Mucosa of stomach (tissue), 1 donor: ENCODE data around the gene SPATA3.

Experiments used
- H3K27me3 ChIP-seq: one replicate; pipeline ENCODE4 v1.7.0; 2013; ENCODE audit warnings: mild to moderate bottlenecking, low read length; ENCODE audit not compliant: control insufficient read depth, insufficient read depth
- H3K36me3 ChIP-seq: one replicate; pipeline ENCODE4 v1.7.0; 2013; ENCODE audit warnings: low read length; ENCODE audit not compliant: control insufficient read depth, insufficient read depth
- H3K4me1 ChIP-seq: one replicate; pipeline ENCODE4 v1.7.0; 2013; ENCODE audit warnings: mild to moderate bottlenecking, low read length; ENCODE audit not compliant: control insufficient read depth, insufficient read depth
- H3K4me3 ChIP-seq: one replicate; pipeline ENCODE4 v1.7.0; 2013; ENCODE audit warnings: low read length
- H3K9ac ChIP-seq: one replicate; pipeline ENCODE4 v1.7.0; 2013; ENCODE audit warnings: mild to moderate bottlenecking, low read length, moderate library complexity
- H3K9me3 ChIP-seq: one replicate; pipeline ENCODE4 v1.7.0; 2013; ENCODE audit warnings: mild to moderate bottlenecking, low read length, moderate library complexity; ENCODE audit not compliant: control insufficient read depth
- donor health status: Pancreatic carcinoma.

The SPATA3 gene

GRCh38 chr2:230987137-230988020, 8.5 kb upstream of the SPATA3 start:
- no peaks in the 10 kb centered on the region for H3K36me3 ChIP-seq
- peaks cover 19% of the 10 kb centered on the region for H3K27me3 ChIP-seq
- peak overlapping the region; percentile 56 for H3K4me3 ChIP-seq
- no peaks in the 10 kb centered on the region for H3K9me3 ChIP-seq
- peaks cover 14% of the 10 kb centered on the region for H3K4me1 ChIP-seq
- H3K9ac ChIP-seq: peak overlapping the region; percentile 66

- no peaks in the 10 kb centered on the region for H3K36me3 ChIP-seq
- H3K4me3 ChIP-seq: no peak overlapping the region
- no peak overlapping the region for H3K9ac ChIP-seq
- peaks cover 23% of the 10 kb centered on the region for H3K27me3 ChIP-seq
- peaks cover 14% of the 10 kb centered on the region for H3K4me1 ChIP-seq
- no peaks in the 10 kb centered on the region for H3K9me3 ChIP-seq
Measured at GRCh38 chr2:230989731-230990130, 6.2 kb upstream of the SPATA3 start.

- Histone ChIP-seq H3K9ac (no peak overlapping the region), H3K4me1 (peaks cover 14% of the 10 kb centered on the region), H3K27me3 (peaks cover 23% of the 10 kb centered on the region), H3K4me3 (no peak overlapping the region), H3K9me3 (no peaks in the 10 kb centered on the region), H3K36me3 (no peaks in the 10 kb centered on the region)
Measured at GRCh38 chr2:230990131-230990898, 5.6 kb upstream of the SPATA3 start.

- no peak overlapping the region for H3K9ac ChIP-seq
- peaks cover 23% of the 10 kb centered on the region for H3K27me3 ChIP-seq
- no peaks in the 10 kb centered on the region for H3K36me3 ChIP-seq
- H3K9me3 ChIP-seq: no peaks in the 10 kb centered on the region
- no peak overlapping the region for H3K4me3 ChIP-seq
- H3K4me1 ChIP-seq: peaks cover 14% of the 10 kb centered on the region
Measured at GRCh38 chr2:230990899-230991150, 5.1 kb upstream of the SPATA3 start.

- Histone ChIP-seq H3K4me3 (no peak overlapping the region), H3K4me1 (peaks cover 13% of the 10 kb centered on the region), H3K9ac (no peak overlapping the region), H3K36me3 (no peaks in the 10 kb centered on the region), H3K27me3 (peaks cover 21% of the 10 kb centered on the region), H3K9me3 (no peaks in the 10 kb centered on the region)
Measured at GRCh38 chr2:230991598-230991997, 4.3 kb upstream of the SPATA3 start.

GRCh38 chr2:230996661-230997060, 740 bp downstream of the SPATA3 start:
- no peaks in the 10 kb centered on the region for H3K9me3 ChIP-seq
- peaks cover 14% of the 10 kb centered on the region for H3K4me1 ChIP-seq
- no peak overlapping the region for H3K4me3 ChIP-seq
- H3K9ac ChIP-seq: no peak overlapping the region
- H3K27me3 ChIP-seq: peaks cover 15% of the 10 kb centered on the region
- H3K36me3 ChIP-seq: no peaks in the 10 kb centered on the region

GRCh38 chr2:230998882-230999281, 3.0 kb downstream of the SPATA3 start:
- H3K4me1 ChIP-seq: peaks cover 9% of the 10 kb centered on the region
- peaks cover 26% of the 10 kb centered on the region for H3K27me3 ChIP-seq
- H3K36me3 ChIP-seq: no peaks in the 10 kb centered on the region
- H3K4me3 ChIP-seq: no peak overlapping the region
- no peaks in the 10 kb centered on the region for H3K9me3 ChIP-seq
- no peak overlapping the region for H3K9ac ChIP-seq

- peaks cover 24% of the 10 kb centered on the region for H3K27me3 ChIP-seq
- no peaks in the 10 kb centered on the region for H3K9me3 ChIP-seq
- H3K4me3 ChIP-seq: no peak overlapping the region
- peaks cover 9% of the 10 kb centered on the region for H3K4me1 ChIP-seq
- no peaks in the 10 kb centered on the region for H3K36me3 ChIP-seq
- no peak overlapping the region for H3K9ac ChIP-seq
Measured at GRCh38 chr2:230999477-230999876, 3.6 kb downstream of the SPATA3 start.

GRCh38 chr2:231000211-231000904, 4.4 kb downstream of the SPATA3 start:
- Histone ChIP-seq H3K9ac (peak overlapping the region; percentile 28), H3K36me3 (no peaks in the 10 kb centered on the region), H3K4me3 (no peak overlapping the region), H3K27me3 (peaks cover 24% of the 10 kb centered on the region), H3K9me3 (no peaks in the 10 kb centered on the region), H3K4me1 (peaks cover 9% of the 10 kb centered on the region)

GRCh38 chr2:231001036-231001435, 5.1 kb downstream of the SPATA3 start:
- H3K4me1 ChIP-seq: peaks cover 9% of the 10 kb centered on the region
- H3K27me3 ChIP-seq: peaks cover 24% of the 10 kb centered on the region
- no peak overlapping the region for H3K4me3 ChIP-seq

GRCh38 chr2:231001921-231002320, 6.0 kb downstream of the SPATA3 start:
- no peak overlapping the region for H3K9ac ChIP-seq
- peaks cover 9% of the 10 kb centered on the region for H3K4me1 ChIP-seq
- no peaks in the 10 kb centered on the region for H3K9me3 ChIP-seq
- no peak overlapping the region for H3K4me3 ChIP-seq
- peaks cover 24% of the 10 kb centered on the region for H3K27me3 ChIP-seq
- H3K36me3 ChIP-seq: no peaks in the 10 kb centered on the region

More at GRCh38 chr2:231001036-231001435, 5.1 kb downstream of the SPATA3 start:
- Histone ChIP-seq H3K9ac (no peak overlapping the region), H3K36me3 (no peaks in the 10 kb centered on the region), H3K9me3 (no peaks in the 10 kb centered on the region)

- no peak overlapping the region for H3K9ac ChIP-seq
- no peak overlapping the region for H3K4me3 ChIP-seq
- H3K36me3 ChIP-seq: no peaks in the 10 kb centered on the region
- no peaks in the 10 kb centered on the region for H3K9me3 ChIP-seq
- peaks cover 9% of the 10 kb centered on the region for H3K4me1 ChIP-seq
- H3K27me3 ChIP-seq: peaks cover 24% of the 10 kb centered on the region
Measured at GRCh38 chr2:231002641-231003040, 6.7 kb downstream of the SPATA3 start.
